Lower lobe of right lung (tissue), 2 donors: Measurements from ENCODE around the gene TMEM179B. TPM values are rescaled to one million over a fixed set of nuclear protein-coding genes. Genes with fewer than 3 reads are reported as not detected.
A peak's percentile ranks its signal among the peaks of the same experiment; 100 is the strongest.
"Not testable (repeated sequence)": the region's sequence is repeated elsewhere in the genome, so short reads cannot be mapped to it uniquely, and the experiment has no call there.

Experiments
- ATAC-seq, 2 donors: fragments of 200-7000 bp; cut with Tn5 transposase; one replicate each; pipeline ENCODE4 v1.9.1; 2020 to 2022; ENCODE audit warnings: mild to moderate bottlenecking in 2 of 2, moderate library complexity in 2 of 2
- DNase-seq: peaks from one replicate; pipeline ENCODE4 v3.0.0-alpha.2; 2020
- H3K27ac ChIP-seq: fragments of 200-600 bp; one replicate; pipeline ENCODE4 v1.8.0; 2022
- H3K27me3 ChIP-seq: fragments of 200-600 bp; one replicate; pipeline ENCODE4 v1.8.0; 2022; ENCODE audit warnings: low read depth
- H3K36me3 ChIP-seq: fragments of 200-600 bp; one replicate; pipeline ENCODE4 v1.8.0; 2022; ENCODE audit warnings: mild to moderate bottlenecking
- H3K4me1 ChIP-seq: fragments of 200-600 bp; one replicate; pipeline ENCODE4 v1.8.0; 2022
- H3K4me3 ChIP-seq: fragments of 200-600 bp; one replicate; pipeline ENCODE4 v1.8.0; 2022; ENCODE audit warnings: mild to moderate bottlenecking
- H3K9me3 ChIP-seq: fragments of 200-600 bp; one replicate; pipeline ENCODE4 v1.8.0; 2022
- CTCF ChIP-seq: fragments of 200-600 bp; IDR thresholded peaks from one replicate; pipeline ENCODE4 v1.8.0; 2022; ENCODE audit warnings: antibody characterized with exemption, mild to moderate bottlenecking
- intact Hi-C: fragments of 100-400 bp; cut with DNase I; formaldehyde crosslinking; loops from one replicate; pipeline ENCODE4 v1.11.0; 2022
- total RNA-seq: library from RNA; stranded (reverse); fragmentation: NEBNext Ultra II Directional; extraction: Animal tissue kit (Norgen Biotek cat#: 25700); gene quantifications from one replicate; pipeline ENCODE4 v1.2.1, GENCODE V29; 2021
- donor health status: DM: no; HTN: yes; CAD: no; lungs with severe emphysema.

Gene TMEM179B
- total RNA-seq, 1 donor from 2014 or later = 54.6 TPM

GRCh38 chr11:62753736-62754603 lies 33.2 kb upstream of the TMEM179B start, which contains the start of gene ZBTB3:
ZBTB3 (minus strand) TSS chr11:62754160; CDS start chr11:62753664, 496 bp downstream.
- peaks cover 28% of the 10 kb centered on the region for H3K4me1 ChIP-seq
- peak within 1 kb of the TSS; percentile 63 for H3K4me3 ChIP-seq
- intact Hi-C loops = no loop called here
- no peak for TF ChIP-seq CTCF
- ATAC-seq = peak; percentile 99
- no peaks in the 10 kb centered on the region for H3K27me3 ChIP-seq
- peak within 1 kb of the TSS; percentile 83 for H3K27ac ChIP-seq
- H3K9me3 ChIP-seq = no peaks in the 10 kb centered on the region
- H3K36me3 ChIP-seq = peaks cover 21% of the 10 kb centered on the region
- DNase-seq = peak; percentile 97

DNA sequence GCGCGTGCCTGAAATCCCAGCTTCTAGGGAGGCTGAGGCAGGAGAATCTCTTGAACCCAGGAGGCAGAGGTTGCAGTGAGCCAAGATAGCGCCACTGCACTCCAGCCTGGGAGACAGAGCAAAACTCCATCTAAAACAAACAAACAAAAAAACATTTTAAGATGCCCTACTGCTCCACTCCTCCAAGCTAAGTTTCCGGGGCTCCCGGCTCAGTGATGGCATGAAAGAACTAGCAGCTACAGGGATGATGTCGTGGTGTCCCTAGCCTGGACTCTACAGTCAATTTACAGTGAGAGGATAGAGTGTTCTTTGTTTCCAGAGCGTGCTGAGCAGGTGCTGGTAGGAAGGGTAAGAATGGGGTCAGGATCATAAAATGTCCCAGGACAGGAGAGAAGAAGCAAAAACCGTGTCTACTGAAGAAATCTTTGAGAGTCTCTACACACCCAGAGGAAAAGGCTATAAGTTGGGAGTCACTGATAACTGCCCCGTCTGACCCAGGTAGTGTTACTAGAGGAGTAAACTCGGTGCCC lies 32.1 kb upstream of the TMEM179B start:
- Histone ChIP-seq H3K27me3 (no peaks in the 10 kb centered on the region), H3K36me3 (peaks cover 11% of the 10 kb centered on the region), H3K27ac (no peak overlapping the region), H3K4me1 (peaks cover 28% of the 10 kb centered on the region), H3K4me3 (no peak overlapping the region), H3K9me3 (no peaks in the 10 kb centered on the region)
- intact Hi-C loops = no loop called here
- TF ChIP-seq CTCF = no peak
- ATAC-seq (no peak), DNase-seq (no peak)

- intact Hi-C loops = no loop called here
- ATAC-seq = no peak
- Histone ChIP-seq H3K4me3 (no peak overlapping the region), H3K4me1 (peaks cover 22% of the 10 kb centered on the region), H3K36me3 (no peaks in the 10 kb centered on the region), H3K9me3 (no peaks in the 10 kb centered on the region), H3K27ac (no peak overlapping the region), H3K27me3 (no peaks in the 10 kb centered on the region)
- DNase-seq = no peak
- TF ChIP-seq CTCF = no peak
These were observed 29.1 kb upstream of the TMEM179B start for GRCh38 chr11:62757846-62758788.

GRCh38 chr11:62760867-62761227 lies 26.4 kb upstream of the TMEM179B start:
- DNase-seq = peak; percentile 50
- H3K27me3 ChIP-seq, ATAC-seq, H3K9me3 ChIP-seq, intact Hi-C loops: not testable (repeated sequence)
- Histone ChIP-seq H3K4me3 (peak overlapping the region; percentile 79), H3K27ac (peak overlapping the region; percentile 85), H3K4me1 (peaks cover 12% of the 10 kb centered on the region), H3K36me3 (peaks cover 14% of the 10 kb centered on the region)

DNA sequence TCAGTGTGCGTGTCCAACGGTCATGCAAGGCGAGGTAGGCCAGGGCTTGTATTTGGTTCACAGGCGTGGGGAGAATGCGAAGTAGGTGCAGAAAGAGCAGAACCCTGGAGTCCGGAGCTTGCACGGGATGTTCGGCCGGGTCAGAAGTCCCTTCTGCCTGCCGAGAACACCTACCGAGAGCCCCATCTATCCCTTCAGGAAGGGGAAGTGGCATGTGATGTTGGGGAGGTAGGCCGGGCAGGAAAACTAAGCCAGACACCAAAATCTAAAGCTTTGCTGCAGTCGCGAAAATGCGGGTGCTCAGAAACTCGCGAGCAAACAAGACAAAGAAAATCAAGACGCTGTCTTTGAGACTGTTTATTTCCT lies 16.4 kb upstream of the TMEM179B start:
- peak; percentile 8 to 16 for ATAC-seq
- Histone ChIP-seq H3K27ac (peak overlapping the region; percentile 93), H3K4me1 (peaks cover 18% of the 10 kb centered on the region), H3K27me3 (no peaks in the 10 kb centered on the region), H3K4me3 (peak overlapping the region; percentile 80), H3K9me3 (no peaks in the 10 kb centered on the region), H3K36me3 (peaks cover 30% of the 10 kb centered on the region)
- intact Hi-C loops = no loop called here
- TF ChIP-seq CTCF = no peak
- DNase-seq = no peak
